KOPT-K1 (cell line): Measurements from ENCODE around the gene MAD1L1.

Experiments used
- H3K27ac ChIP-seq: fragments of 200-600 bp; sonication (generic); 2 replicates; pipeline ENCODE4 v1.5.1; 2016; ENCODE audit warnings: antibody characterized with exemption, mild to moderate bottlenecking, low read depth, low read length; ENCODE audit not compliant: poor library complexity, severe bottlenecking
- H3K36me3 ChIP-seq: fragments of 200-600 bp; sonication (generic); 2 replicates; pipeline ENCODE4 v1.5.1; 2017; ENCODE audit warnings: antibody characterized with exemption, mild to moderate bottlenecking, low read length, moderate library complexity; ENCODE audit not compliant: insufficient read depth
- H3K9me3 ChIP-seq: fragments of 200-600 bp; sonication (generic); 2 replicates; pipeline ENCODE4 v1.5.1; 2017; ENCODE audit warnings: antibody characterized with exemption, low read length, mild to moderate bottlenecking; ENCODE audit not compliant: insufficient read depth, poor library complexity, severe bottlenecking

MAD1L1 gene

GRCh38 chr7:2122651-2123050, 110.1 kb downstream of the MAD1L1 start:
- Histone ChIP-seq H3K9me3 (no peaks in the 10 kb centered on the region), H3K27ac (no peak overlapping the region), H3K36me3 (peaks cover 45% of the 10 kb centered on the region; the same call in 1 of the 2 replicates)

- Histone ChIP-seq H3K27ac (peak overlapping the region; percentile 48), H3K9me3 (no peaks in the 10 kb centered on the region), H3K36me3 (peaks cover 32% of the 10 kb centered on the region; the same call in 1 of the 2 replicates)
Measured at GRCh38 chr7:2120841-2121830, 111.6 kb downstream of the MAD1L1 start.

- H3K27ac ChIP-seq, result peak overlapping the region; percentile 48
- H3K36me3 ChIP-seq, result peaks cover 23% of the 10 kb centered on the region; the same call in 1 of the 2 replicates
- H3K9me3 ChIP-seq, result no peaks in the 10 kb centered on the region
Measured at GRCh38 chr7:2120251-2120660, 112.5 kb downstream of the MAD1L1 start.

GRCh38 chr7:2118630-2119190, 114.0 kb downstream of the MAD1L1 start:
- no peaks in the 10 kb centered on the region for H3K9me3 ChIP-seq
- no peak overlapping the region for H3K27ac ChIP-seq
- H3K36me3 ChIP-seq, result peaks cover 30% of the 10 kb centered on the region

GRCh38 chr7:2118056-2118455, 114.7 kb downstream of the MAD1L1 start:
- no peak overlapping the region for H3K27ac ChIP-seq
- H3K9me3 ChIP-seq, result no peaks in the 10 kb centered on the region
- peaks cover 24% of the 10 kb centered on the region for H3K36me3 ChIP-seq

- peaks cover 24% of the 10 kb centered on the region for H3K36me3 ChIP-seq
- H3K27ac ChIP-seq, result no peak overlapping the region
- no peaks in the 10 kb centered on the region for H3K9me3 ChIP-seq
Measured at GRCh38 chr7:2117646-2118045, 115.1 kb downstream of the MAD1L1 start.

GRCh38 chr7:2116989-2117591, 115.7 kb downstream of the MAD1L1 start:
- H3K9me3 ChIP-seq, result no peaks in the 10 kb centered on the region
- H3K36me3 ChIP-seq, result peaks cover 24% of the 10 kb centered on the region
- no peak overlapping the region for H3K27ac ChIP-seq

GRCh38 chr7:2116448-2116810, 116.3 kb downstream of the MAD1L1 start:
- peaks cover 20% of the 10 kb centered on the region for H3K36me3 ChIP-seq
- H3K9me3 ChIP-seq, result no peaks in the 10 kb centered on the region
- H3K27ac ChIP-seq, result no peak overlapping the region

GRCh38 chr7:2115760-2116447, 116.8 kb downstream of the MAD1L1 start:
- no peaks in the 10 kb centered on the region for H3K9me3 ChIP-seq
- H3K27ac ChIP-seq, result no peak overlapping the region
- H3K36me3 ChIP-seq, result peaks cover 15% of the 10 kb centered on the region

- no peaks in the 10 kb centered on the region for H3K9me3 ChIP-seq
- no peak overlapping the region for H3K27ac ChIP-seq
- peaks cover 19% of the 10 kb centered on the region for H3K36me3 ChIP-seq
Measured at GRCh38 chr7:2114926-2115759, 117.6 kb downstream of the MAD1L1 start.

GRCh38 chr7:2114052-2114451, 118.7 kb downstream of the MAD1L1 start:
- no peaks in the 10 kb centered on the region for H3K9me3 ChIP-seq
- no peak overlapping the region for H3K27ac ChIP-seq
- H3K36me3 ChIP-seq, result peaks cover 27% of the 10 kb centered on the region

GRCh38 chr7:2112261-2113198, 120.2 kb downstream of the MAD1L1 start:
- Histone ChIP-seq H3K27ac (no peak overlapping the region), H3K9me3 (no peaks in the 10 kb centered on the region), H3K36me3 (peaks cover 27% of the 10 kb centered on the region)

- peaks cover 27% of the 10 kb centered on the region for H3K36me3 ChIP-seq
- H3K27ac ChIP-seq, result no peak overlapping the region
- no peaks in the 10 kb centered on the region for H3K9me3 ChIP-seq
Measured at GRCh38 chr7:2111568-2111967, 121.2 kb downstream of the MAD1L1 start.
